DOHH2 (cell line): ENCODE data around the gene CTSW.
A peak's percentile ranks its signal among the peaks of the same experiment; 100 is the strongest.

Experiments
- H3F3A ChIP-seq: fragments of 200-600 bp; sonication (generic), shearing (Covaris generic); 2 replicates; pipeline ENCODE4 v1.6.0; 2016; ENCODE audit warnings: antibody characterized with exemption, mild to moderate bottlenecking; ENCODE audit not compliant: control insufficient read depth, insufficient read depth
- H3K27ac ChIP-seq: fragments of 200-600 bp; sonication (generic); 2 replicates; pipeline ENCODE4 v1.5.1; 2014; ENCODE audit warnings: low read depth, mild to moderate bottlenecking, low read length, moderate library complexity
- H3K27me3 ChIP-seq: fragments of 200-600 bp; sonication (generic); 2 replicates; pipeline ENCODE4 v1.6.1; 2014; ENCODE audit warnings: mild to moderate bottlenecking, low read length, mixed read lengths; ENCODE audit not compliant: control insufficient read depth
- H3K36me3 ChIP-seq: fragments of 200-600 bp; sonication (generic); 2 replicates; pipeline ENCODE4 v1.6.1; 2014; ENCODE audit warnings: mild to moderate bottlenecking, low read length, moderate library complexity, mixed read lengths; ENCODE audit not compliant: control insufficient read depth
- H3K4me1 ChIP-seq: fragments of 200-600 bp; sonication (generic); 2 replicates; pipeline ENCODE4 v1.6.1; 2014; ENCODE audit warnings: mild to moderate bottlenecking, low read length, mixed read lengths; ENCODE audit not compliant: control insufficient read depth
- H3K4me2 ChIP-seq: fragments of 200-600 bp; sonication (generic); 2 replicates; pipeline ENCODE4 v1.6.0; 2014; ENCODE audit warnings: mild to moderate bottlenecking, low read length, moderate library complexity
- H3K4me3 ChIP-seq: fragments of 200-600 bp; sonication (generic); 2 replicates; pipeline ENCODE4 v1.5.1; 2014; ENCODE audit warnings: mild to moderate bottlenecking, low read length, mixed read lengths
- H3K79me2 ChIP-seq: fragments of 200-600 bp; sonication (generic); 2 replicates; pipeline ENCODE4 v1.6.1; 2014; ENCODE audit warnings: mild to moderate bottlenecking, low read length, mixed read lengths; ENCODE audit not compliant: control insufficient read depth
- H3K9me2 ChIP-seq: fragments of 200-600 bp; sonication (generic); replicated peaks from 2 replicates; pipeline ENCODE4 v1.6.1; 2014; ENCODE audit warnings: mild to moderate bottlenecking, low read length, mixed read lengths; ENCODE audit not compliant: control insufficient read depth
- H3K9me3 ChIP-seq: fragments of 200-600 bp; sonication (generic); 2 replicates; pipeline ENCODE4 v1.6.1; 2014; ENCODE audit warnings: antibody characterized with exemption, low read length, mixed read lengths; ENCODE audit not compliant: control insufficient read depth, insufficient read depth
- H4K20me1 ChIP-seq: fragments of 200-600 bp; sonication (generic); 2 replicates; pipeline ENCODE4 v1.6.0; 2014; ENCODE audit warnings: low read depth, mild to moderate bottlenecking, antibody characterized with exemption, low read length, moderate library complexity; ENCODE audit not compliant: control insufficient read depth, insufficient read depth
- EZH2phosphoT487 ChIP-seq: fragments of 200-600 bp; sonication (generic); IDR thresholded peaks from 2 replicates; pipeline ENCODE4 v1.6.1; 2017; ENCODE audit warnings: borderline replicate concordance, mild to moderate bottlenecking, antibody characterized with exemption, low read length, moderate library complexity, mixed read lengths
- TF ChIP-seq, protein P1 (sequence below): fragments of 200-600 bp; sonication (generic); IDR thresholded peaks from one replicate; pipeline ENCODE4 v1.5.1; 2014; ENCODE audit warnings: antibody characterized with exemption, mild to moderate bottlenecking, low read depth, low read length; ENCODE audit not compliant: poor library complexity, severe bottlenecking

CTSW gene

DNA sequence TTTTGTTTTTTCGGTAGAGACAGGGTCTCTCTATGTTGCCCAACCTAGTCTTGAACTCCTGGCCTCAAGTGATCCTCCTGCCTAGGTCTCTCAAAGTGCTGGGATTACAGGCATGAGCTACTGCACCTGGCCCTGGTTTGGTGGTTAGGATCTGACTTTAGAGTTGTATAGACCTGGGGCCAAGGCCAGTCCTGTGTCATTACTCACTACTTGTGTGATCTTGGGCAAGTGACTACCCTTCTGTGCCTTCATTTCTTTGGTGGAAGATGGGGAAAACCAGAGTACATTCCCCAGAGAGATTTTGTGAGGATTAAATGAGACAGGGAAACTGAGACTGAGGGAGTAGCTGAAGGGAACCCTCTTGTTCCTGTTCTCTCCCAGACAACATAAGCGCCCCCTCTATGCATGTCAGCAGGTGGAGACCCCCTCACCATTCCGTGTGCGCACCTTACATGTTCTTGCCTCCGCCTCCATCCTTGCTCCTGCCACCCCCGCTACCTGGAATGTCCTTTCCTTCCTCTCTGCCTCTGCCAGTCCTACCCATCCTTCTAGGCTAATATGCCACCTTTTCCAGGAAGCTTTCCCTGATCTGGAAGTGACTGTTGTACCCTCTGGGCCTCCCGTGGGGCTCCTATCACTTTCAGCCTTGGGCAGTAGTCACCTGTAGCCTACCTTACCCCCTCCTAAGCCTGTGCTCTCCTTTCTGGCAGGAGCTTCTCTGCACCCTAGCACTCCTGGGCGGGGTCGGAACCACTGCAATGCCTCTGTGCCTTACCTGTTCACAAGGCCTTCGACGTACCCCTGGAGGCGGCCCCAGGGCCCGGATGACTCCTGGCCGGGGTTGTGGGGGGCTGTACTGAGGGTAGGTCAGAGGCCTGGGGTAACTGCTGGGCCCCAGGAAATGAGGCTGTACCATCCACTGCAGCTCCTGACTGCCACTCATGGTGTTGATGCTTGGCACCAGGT is 16.7 kb downstream of the CTSW start:
- Histone ChIP-seq H3K4me1 (peaks cover 44% of the 10 kb centered on the region), H3K27me3 (peaks cover 20% of the 10 kb centered on the region), H3K9me3 (no peaks in the 10 kb centered on the region), H3K9me2 (no peaks in the 10 kb centered on the region), H3F3A (peaks cover 17% of the 10 kb centered on the region), H3K27ac (no peak overlapping the region), H4K20me1 (0 out of 2 replicates have a peak, but pooled peaks cover 3% of the 10 kb centered on the region), H3K4me2 (no peak overlapping the region), H3K36me3 (peaks cover 8% of the 10 kb centered on the region), H3K79me2 (peaks cover 25% of the 10 kb centered on the region), H3K4me3 (no peak overlapping the region)
- TF ChIP-seq, protein P1, sequence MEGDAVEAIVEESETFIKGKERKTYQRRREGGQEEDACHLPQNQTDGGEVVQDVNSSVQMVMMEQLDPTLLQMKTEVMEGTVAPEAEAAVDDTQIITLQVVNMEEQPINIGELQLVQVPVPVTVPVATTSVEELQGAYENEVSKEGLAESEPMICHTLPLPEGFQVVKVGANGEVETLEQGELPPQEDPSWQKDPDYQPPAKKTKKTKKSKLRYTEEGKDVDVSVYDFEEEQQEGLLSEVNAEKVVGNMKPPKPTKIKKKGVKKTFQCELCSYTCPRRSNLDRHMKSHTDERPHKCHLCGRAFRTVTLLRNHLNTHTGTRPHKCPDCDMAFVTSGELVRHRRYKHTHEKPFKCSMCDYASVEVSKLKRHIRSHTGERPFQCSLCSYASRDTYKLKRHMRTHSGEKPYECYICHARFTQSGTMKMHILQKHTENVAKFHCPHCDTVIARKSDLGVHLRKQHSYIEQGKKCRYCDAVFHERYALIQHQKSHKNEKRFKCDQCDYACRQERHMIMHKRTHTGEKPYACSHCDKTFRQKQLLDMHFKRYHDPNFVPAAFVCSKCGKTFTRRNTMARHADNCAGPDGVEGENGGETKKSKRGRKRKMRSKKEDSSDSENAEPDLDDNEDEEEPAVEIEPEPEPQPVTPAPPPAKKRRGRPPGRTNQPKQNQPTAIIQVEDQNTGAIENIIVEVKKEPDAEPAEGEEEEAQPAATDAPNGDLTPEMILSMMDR, result no peak
- TF ChIP-seq EZH2phosphoT487, result no peak

DNA sequence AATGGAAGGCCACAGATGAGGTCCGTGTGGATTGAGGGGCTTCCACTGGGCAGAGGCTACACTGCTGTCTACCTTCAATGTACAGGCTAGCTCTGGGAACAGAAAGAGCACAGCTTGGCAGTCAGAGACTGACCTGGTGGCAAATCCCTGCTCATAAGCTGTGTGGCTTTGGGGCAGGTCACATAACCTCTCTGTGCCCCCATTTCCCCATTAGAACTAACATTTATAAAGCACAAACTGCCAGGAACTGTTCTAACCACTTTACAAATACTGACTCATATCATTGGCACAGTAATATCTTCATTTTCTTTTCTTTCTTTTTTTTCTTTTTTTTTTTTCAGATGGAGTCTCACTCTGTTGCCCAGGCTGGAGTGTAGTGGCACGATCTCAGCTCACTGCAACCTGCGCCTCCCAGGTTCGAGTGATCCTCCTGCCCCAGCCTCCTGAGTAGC is 17.4 kb downstream of the CTSW start:
- Histone ChIP-seq H3F3A (peaks cover 13% of the 10 kb centered on the region), H3K79me2 (peaks cover 18% of the 10 kb centered on the region), H4K20me1 (0 out of 2 replicates have a peak, but pooled peaks cover under 1% of the 10 kb centered on the region), H3K36me3 (peaks cover 2% of the 10 kb centered on the region; the same call in 1 of the 2 replicates), H3K9me3 (no peaks in the 10 kb centered on the region), H3K27me3 (peaks cover 26% of the 10 kb centered on the region), H3K27ac (no peak overlapping the region), H3K9me2 (no peaks in the 10 kb centered on the region), H3K4me2 (no peak overlapping the region), H3K4me1 (peaks cover 41% of the 10 kb centered on the region), H3K4me3 (no peak overlapping the region)
- TF ChIP-seq EZH2phosphoT487, result no peak
- TF ChIP-seq, protein P1, result no peak

DNA sequence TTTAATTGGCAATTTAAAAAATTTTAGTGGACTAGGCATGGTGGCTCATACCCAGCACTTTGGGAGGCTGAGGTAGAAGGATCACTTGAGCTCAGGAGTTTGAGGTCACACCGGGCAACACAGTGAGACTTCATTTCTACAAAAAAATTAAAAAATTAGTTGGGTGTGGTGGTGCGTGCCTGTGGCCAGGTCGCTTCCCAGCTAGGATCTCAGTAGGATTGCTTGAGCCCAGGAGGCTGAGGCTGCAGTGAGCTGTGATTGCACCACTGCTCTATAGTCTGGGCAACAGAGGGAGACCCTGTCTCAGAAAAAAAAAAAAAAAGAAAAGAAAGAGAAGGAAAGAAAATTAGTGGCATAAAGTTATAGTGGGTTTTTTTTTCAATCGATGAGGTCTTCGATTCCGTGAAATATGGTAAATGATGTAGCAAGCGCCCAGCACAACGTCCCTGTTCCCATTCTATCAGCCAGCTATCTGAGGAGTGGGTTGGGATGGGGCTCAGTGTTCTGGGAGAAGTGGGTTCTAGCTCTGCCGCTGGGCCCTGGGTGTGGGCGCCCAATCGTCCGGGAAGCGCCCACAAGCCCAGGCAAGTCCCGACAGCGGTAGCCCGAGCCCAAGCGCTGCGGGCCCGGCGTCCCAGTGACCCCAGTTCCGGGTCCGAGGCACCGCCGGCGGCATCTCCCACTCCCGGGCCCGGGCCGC is 19.2 kb downstream of the CTSW start:
- H3K36me3 ChIP-seq, result no peaks in the 10 kb centered on the region
- peak overlapping the region; percentile 76 for H3K4me2 ChIP-seq
- H3K27me3 ChIP-seq, result peaks cover 41% of the 10 kb centered on the region
- no peaks in the 10 kb centered on the region for H3K9me2 ChIP-seq
- peaks cover 2% of the 10 kb centered on the region; the same call in 1 of the 2 replicates for H3K79me2 ChIP-seq
- no peak overlapping the region for H3K27ac ChIP-seq
- TF ChIP-seq EZH2phosphoT487, result no peak
- TF ChIP-seq, protein P1, result no peak
- no peaks in the 10 kb centered on the region for H4K20me1 ChIP-seq
- peak overlapping the region; percentile 69; the same call in 1 of the 2 replicates for H3K4me3 ChIP-seq
- H3F3A ChIP-seq, result peaks cover 7% of the 10 kb centered on the region; the same call in 1 of the 2 replicates
- H3K4me1 ChIP-seq, result peaks cover 24% of the 10 kb centered on the region
- no peaks in the 10 kb centered on the region for H3K9me3 ChIP-seq
